ENCODE data around the gene KLHL29.

DNA sequence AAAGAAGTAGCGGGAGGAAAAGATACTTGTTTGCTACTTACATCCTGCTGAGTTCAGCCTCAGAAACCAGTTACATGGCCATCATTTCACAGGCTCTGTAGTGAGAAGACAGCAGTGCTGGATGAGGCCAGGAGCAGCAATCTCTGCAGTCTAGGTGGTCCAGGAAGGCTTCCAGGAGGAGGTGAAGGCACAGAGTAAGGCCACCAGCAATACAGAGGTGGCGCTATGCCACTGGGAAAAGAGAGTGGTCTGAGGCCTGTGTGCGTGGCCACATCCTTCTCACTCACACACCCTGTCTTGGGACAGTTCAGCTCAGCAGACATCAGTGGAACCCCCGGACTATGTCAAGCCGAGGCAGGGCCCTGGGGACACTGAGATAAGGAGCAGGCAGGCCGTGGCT, 162.7 kb downstream of the KLHL29 start:
- TF ChIP-seq CTCF (IDR thresholded peaks at IDR 0.05 in 8 of 11, conservative IDR thresholded peaks at IDR 0.05 in 3 of 11) (no peak), POLR2A (IDR thresholded peaks at IDR 0.05) (no peak)
